ENCODE data around the gene ZNF407.

ZNF407 gene

DNA sequence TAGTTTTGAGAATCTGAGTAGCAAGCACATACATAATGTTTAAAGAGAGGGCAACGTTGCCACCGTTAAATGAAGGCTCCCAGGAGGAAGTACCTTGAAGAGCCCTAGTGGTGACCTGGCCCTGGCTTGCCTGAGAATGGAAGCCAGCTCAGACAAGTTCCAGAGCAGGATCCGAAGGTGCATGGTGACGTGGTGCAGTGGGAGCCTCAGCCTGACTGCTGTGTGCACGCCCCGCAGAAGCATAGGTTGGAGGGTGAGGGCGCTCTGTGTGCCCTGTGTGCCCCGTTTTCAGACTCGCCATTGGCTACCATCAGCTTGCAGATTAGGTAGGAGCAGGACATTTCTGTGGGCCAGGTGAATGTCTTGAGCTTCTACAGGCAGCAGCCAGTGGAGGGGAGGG lies 68.2 kb downstream of the ZNF407 start:
- no peak for DNase-seq (ENCODE audit: low read depth in 2 of 2, low spot score in 1 of 2)

DNA sequence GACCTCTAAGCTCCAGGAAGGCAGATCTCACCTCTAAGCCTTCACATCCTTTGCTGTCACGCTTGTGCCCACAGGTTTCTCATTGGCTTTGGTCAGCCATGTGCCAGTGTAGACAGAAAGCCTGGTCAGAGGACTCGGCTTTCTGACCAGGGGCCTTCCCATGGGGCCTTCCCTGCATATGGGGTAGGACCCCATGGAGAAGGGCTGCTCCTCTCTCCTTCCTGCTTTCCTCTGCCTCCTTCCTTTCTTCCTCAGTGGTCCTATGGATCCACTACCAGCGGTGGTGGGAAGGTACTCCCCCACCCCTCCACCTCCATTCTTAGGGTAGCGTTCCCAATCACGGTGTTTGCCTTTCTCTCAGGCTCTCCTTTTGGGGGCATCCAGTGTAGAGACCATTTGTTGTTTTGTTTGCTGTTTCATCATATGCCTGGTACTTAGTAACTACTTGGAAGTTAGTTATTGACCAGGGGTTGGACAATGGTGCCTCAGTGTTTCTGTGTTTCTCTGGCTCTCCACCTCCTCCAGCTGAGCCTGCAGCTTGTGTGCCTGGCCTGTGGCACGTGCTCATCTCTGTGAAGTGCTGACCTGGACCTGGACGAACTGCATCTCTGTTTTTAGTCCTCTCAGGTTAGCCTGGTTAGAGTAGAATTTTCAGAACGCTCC lies 71.6 kb downstream of the ZNF407 start:
- DNase-seq (ENCODE audit: low read depth in 2 of 2, low spot score in 1 of 2) = no peak

- no peak for DNase-seq (ENCODE audit: low read depth in 2 of 2, low spot score in 1 of 2)
These were observed 74.7 kb downstream of the ZNF407 start for GRCh38 chr18:74672371-74672770.

DNA sequence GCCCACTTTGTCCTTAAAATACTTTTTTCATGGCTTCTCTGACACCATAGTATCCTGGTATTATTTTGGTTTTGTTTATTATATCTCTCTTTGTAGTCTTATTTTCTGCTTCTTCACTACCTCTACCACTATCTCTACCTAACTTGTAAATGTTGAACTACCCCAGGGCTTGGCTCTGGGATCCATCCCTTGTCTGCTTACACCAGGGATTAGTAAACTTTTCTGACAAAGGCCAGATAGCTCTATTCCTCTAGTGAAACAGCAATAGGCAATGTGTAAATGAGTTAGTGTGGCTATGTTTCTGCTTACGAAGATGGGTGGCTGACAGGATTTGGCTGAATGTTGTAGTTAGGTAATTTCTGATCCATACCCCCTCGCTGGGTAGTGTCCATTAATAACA lies 76.8 kb downstream of the ZNF407 start:
- no peak for DNase-seq (ENCODE audit: low read depth in 2 of 2, low spot score in 1 of 2)

DNA sequence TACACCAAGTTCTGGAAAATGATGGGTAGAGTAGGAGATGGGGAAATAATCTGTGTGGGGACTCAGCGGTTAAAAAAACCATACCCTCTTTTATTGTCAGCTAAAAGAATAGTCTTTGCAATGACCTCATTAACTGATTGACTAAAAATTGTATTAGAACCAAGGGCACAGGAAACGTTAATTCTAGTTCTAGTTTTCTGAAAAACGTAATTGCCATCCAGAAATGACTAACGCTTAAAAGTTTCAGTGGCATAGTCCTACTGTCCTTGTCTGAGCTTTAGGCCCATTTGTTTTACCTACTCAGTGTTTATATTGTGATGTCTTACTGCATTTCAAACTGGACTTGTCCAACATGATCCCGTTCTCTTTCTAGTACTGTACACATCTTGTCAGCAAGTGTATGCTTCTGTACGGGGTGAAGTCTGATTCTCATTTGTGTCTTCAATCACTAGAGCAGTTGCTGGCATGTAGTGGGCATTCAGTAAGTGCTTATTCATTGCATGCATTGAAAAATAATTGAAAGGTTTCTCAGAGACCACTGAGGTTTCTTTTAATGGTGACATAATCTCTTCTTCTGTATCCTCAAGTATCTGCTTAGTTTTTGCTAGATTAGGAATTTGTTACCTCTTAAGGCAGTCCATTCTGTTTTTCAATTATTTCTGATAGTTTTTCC lies 81.5 kb downstream of the ZNF407 start:
- no peak for DNase-seq (ENCODE audit: low read depth in 2 of 2, low spot score in 1 of 2)

DNA sequence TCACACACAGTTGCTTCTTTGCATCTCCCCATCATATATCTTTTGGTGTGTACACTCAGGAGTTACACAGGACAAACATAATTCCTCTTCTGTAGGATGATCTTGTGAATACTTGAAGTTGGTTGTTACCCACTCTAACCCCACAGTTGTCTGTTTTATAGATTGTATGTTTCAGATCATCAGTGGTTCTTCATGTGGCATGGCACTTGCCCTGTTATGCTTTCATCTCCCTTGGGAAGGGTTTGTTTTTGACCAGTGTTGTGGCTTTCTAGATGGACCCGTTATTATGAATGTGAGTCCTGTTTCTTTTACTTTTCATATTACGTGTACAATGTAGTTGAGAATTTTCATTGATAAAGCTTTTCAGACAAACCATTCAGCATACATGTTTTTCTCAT lies 82.0 kb downstream of the ZNF407 start:
- no peak for DNase-seq (ENCODE audit: low read depth in 2 of 2, low spot score in 1 of 2)

DNA sequence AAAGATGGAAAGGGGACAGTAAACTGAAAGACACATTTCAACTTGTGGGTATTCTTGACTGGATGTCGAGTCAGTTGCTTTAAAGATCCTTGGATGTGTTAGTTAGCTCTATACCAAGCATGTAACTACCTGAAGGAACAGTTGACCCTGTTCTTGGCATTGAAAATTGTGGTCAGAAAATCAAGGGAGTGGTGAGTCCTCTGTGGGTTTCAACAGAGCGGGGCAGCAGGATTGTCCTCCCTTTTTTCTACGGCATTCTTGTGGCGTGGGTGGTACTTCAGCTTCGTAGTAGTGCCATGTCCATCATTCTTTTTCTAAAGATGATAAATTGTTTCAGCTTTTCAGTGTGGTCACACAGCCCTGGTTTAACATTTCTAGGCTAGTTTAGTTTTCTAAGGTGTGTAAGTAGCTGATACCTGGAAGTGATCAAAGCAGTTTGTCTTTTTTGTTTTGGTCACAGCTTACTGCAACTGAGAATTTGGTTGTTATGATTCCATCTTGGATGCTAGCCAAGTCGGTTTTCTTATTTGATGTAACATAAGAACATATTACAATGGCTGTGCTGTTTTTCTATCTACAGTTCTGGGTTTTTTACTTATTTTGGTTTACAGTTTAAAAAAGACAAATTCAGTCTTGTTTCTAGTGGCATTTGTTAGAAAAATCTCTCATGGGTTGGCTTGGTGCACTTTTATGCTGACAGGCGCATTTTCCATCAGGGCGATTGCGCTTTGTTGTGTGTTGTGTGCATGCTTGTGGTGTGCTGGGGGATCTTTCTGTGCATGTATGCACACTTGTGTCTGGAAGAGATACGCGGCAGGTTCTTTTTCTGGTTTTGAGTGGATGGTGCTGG lies 84.7 kb downstream of the ZNF407 start:
- DNase-seq (ENCODE audit: low read depth in 2 of 2, low spot score in 1 of 2) = no peak

DNA sequence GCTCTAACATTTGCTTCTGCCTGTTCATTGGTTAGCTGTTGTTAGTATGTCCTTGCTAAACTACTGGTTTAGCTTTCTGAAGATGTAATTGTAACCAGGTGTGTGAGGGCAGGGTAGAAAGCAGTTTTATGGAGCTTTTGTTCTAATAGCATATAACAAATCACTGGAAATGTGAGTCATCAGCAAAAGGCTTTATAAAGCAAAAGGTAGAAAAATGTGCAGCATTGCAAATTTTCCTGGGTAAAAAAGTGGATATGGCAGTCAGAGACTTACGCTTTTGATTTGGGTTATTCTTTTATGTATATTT lies 85.3 kb downstream of the ZNF407 start:
- no peak for DNase-seq (ENCODE audit: low read depth in 2 of 2, low spot score in 1 of 2)

GRCh38 chr18:74683573-74683972 lies 85.9 kb downstream of the ZNF407 start:
- DNase-seq (ENCODE audit: low read depth in 2 of 2, low spot score in 1 of 2) = no peak

GRCh38 chr18:74689251-74689650 lies 91.6 kb downstream of the ZNF407 start:
- no peak for DNase-seq (ENCODE audit: low read depth in 2 of 2, low spot score in 1 of 2)

DNA sequence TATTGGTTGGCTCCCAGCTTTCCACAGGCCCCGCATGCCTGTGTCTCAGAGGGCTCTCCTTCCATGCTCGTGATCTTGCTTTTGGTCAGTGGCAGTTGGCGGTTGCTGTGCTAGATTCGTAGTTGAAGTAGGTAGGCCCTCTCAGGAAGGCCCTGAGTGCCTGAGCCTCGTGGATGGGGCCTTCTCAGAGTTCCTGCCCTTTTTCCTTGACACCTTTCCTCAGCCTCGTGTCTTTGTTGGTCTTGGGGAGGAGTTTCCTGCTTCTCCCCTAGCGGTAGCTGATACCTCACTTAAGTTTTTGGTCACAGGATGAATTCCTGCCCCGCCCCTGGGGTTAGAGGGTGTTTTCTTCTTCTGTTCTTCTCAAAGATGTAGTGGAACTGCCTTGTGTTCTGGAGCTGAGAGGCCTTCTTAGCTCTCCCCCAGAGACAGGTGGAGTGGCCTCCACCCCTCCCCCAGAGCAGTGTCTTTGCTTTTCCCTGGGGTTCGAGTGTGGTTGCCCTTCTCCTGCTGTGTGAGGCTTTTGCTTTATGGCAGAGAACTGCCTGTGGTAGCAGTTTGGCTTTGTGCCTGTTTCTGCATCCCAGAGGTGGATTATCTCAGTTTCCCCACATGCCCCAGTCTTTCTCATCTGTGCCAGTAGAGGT lies 94.8 kb downstream of the ZNF407 start:
- no peak for DNase-seq (ENCODE audit: low read depth in 2 of 2, low spot score in 1 of 2)

GRCh38 chr18:74694436-74694835 lies 96.8 kb downstream of the ZNF407 start:
- no peak for DNase-seq (ENCODE audit: low read depth in 2 of 2, low spot score in 1 of 2)

GRCh38 chr18:74695170-74695569 lies 97.5 kb downstream of the ZNF407 start:
- no peak for DNase-seq (ENCODE audit: low read depth in 2 of 2, low spot score in 1 of 2)

- DNase-seq (ENCODE audit: low read depth in 2 of 2, low spot score in 1 of 2) = no peak
These were observed 101.2 kb downstream of the ZNF407 start for GRCh38 chr18:74698881-74699280.

DNA sequence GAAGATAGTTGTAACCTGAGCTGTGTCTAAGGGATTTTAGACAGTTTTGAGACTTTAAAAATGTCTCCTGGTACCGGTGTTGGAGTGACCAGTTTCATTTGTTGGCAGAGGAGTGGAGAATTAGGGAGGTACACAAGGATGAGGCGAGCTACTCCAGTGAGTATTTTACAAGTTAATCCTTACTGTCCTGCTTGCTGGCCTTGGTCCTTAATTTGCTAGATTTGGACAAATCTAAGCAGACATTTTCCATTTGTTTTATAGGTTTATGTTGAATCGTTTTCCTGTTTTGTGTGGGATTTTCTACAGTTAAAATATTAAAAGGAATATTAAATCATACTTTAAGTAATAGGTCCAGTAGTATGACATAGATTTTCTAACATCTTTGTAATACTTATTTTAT lies 101.8 kb downstream of the ZNF407 start:
- no peak for DNase-seq (ENCODE audit: low read depth in 2 of 2, low spot score in 1 of 2)

DNA sequence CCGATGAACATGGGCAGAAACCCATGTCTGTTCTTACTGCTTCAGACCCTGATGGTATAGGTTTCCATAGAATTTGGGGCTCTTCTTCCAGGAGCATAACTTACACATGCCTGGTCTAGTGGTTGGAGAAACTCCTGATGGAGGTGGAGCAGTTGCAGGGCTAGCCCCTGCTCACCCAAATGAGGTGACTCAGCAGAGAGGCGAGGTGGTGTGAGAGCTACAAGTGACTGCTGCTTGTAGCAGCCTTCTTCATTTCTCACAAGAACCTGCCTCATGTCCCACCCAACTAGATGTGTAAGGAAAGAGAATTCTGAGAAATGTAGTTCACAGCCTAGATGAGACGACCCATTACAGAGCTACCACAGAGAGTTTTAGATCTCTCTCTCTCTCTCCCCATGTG lies 105.3 kb downstream of the ZNF407 start:
- no peak for DNase-seq (ENCODE audit: low read depth in 2 of 2, low spot score in 1 of 2)

GRCh38 chr18:74708169-74708568 lies 110.5 kb downstream of the ZNF407 start:
- no peak for DNase-seq (ENCODE audit: low read depth in 2 of 2, low spot score in 1 of 2)

- DNase-seq (ENCODE audit: low read depth in 2 of 2, low spot score in 1 of 2) = no peak
These were observed 111.8 kb downstream of the ZNF407 start for GRCh38 chr18:74709452-74709851.

DNA sequence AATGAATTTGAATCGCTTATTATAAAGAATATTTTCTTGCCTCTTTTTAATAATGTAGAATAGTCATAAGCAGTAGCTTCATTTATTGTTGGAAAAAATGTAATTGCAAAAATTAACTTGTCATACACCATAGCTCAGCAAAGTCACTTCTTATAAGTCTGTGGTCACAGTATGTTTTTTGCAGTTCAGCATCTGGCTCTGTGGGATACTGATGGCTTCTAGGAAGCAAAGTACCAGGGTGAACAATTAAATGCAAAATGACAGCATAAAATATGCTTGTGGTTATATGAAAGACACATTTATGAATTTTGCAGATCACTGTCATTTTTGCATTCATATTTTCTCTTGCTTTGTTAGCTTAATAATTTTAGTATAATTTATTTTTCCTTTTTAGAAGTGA lies 116.5 kb downstream of the ZNF407 start:
- no peak for DNase-seq (ENCODE audit: low read depth in 2 of 2, low spot score in 1 of 2)

- no peak for DNase-seq (ENCODE audit: low read depth in 2 of 2, low spot score in 1 of 2)
These were observed 117.1 kb downstream of the ZNF407 start for GRCh38 chr18:74714791-74715190.

- DNase-seq (ENCODE audit: low read depth in 2 of 2, low spot score in 1 of 2) = no peak
These were observed 117.6 kb downstream of the ZNF407 start for GRCh38 chr18:74715306-74715705.

Measured in stimulated activated CD8-positive, alpha-beta memory T cell treated with anti-CD3 and anti-CD28 coated beads, Interleukin-4, amount 100 ng/mL, for 1 hour (primary cell).